HG03354 (cell line): ENCODE results near the gene RRAS2.
A peak's percentile ranks its signal among the peaks of the same experiment; 100 is the strongest.
"Not testable (repeated sequence)": the region's sequence is repeated elsewhere in the genome, so short reads cannot be mapped to it uniquely, and the experiment has no call there.

ENCODE experiments used
- ATAC-seq: cut with Tn5 transposase; IDR thresholded peaks from one replicate; pipeline ENCODE4 v1.9.1; 2021; ENCODE audit warnings: mild to moderate bottlenecking; ENCODE audit not compliant: unreplicated experiment, poor library complexity, severe bottlenecking

Gene RRAS2

GRCh38 chr11:14358729-14359439 lies at the start of gene RRAS2:
Gene RRAS2 (minus strand): TSS chr11:14359183. CDS start chr11:14358870, 313 bp downstream.
- peak; percentile 93 for ATAC-seq

- no peak for ATAC-seq
Measured at GRCh38 chr11:14408612-14409011, 49.6 kb upstream of the RRAS2 start.

- not testable (repeated sequence) for ATAC-seq
Measured at GRCh38 chr11:14406116-14406515, 47.1 kb upstream of the RRAS2 start.

GRCh38 chr11:14403528-14403927 lies 44.5 kb upstream of the RRAS2 start:
- ATAC-seq: not testable (repeated sequence)

- no peak for ATAC-seq
Measured at GRCh38 chr11:14399087-14399486, 40.1 kb upstream of the RRAS2 start.

- ATAC-seq: no peak
Measured at GRCh38 chr11:14396273-14396672, 37.3 kb upstream of the RRAS2 start.

GRCh38 chr11:14393889-14394288 lies 34.9 kb upstream of the RRAS2 start:
- no peak for ATAC-seq

GRCh38 chr11:14393129-14393528 lies 34.1 kb upstream of the RRAS2 start:
- no peak for ATAC-seq

GRCh38 chr11:14390669-14391068 lies 31.7 kb upstream of the RRAS2 start:
- ATAC-seq: no peak

GRCh38 chr11:14388352-14388751 lies 29.4 kb upstream of the RRAS2 start:
- no peak for ATAC-seq

GRCh38 chr11:14386895-14387480 lies 28.0 kb upstream of the RRAS2 start:
- no peak for ATAC-seq

- no peak for ATAC-seq
Measured at GRCh38 chr11:14386081-14386480, 27.1 kb upstream of the RRAS2 start.

- no peak for ATAC-seq
Measured at GRCh38 chr11:14384338-14384737, 25.4 kb upstream of the RRAS2 start.

- ATAC-seq: no peak
Measured at GRCh38 chr11:14381968-14382367, 23.0 kb upstream of the RRAS2 start.

- peak; percentile 82 for ATAC-seq
Measured at GRCh38 chr11:14380947-14381561, 22.1 kb upstream of the RRAS2 start.

GRCh38 chr11:14380125-14380936 lies 21.3 kb upstream of the RRAS2 start:
- no peak for ATAC-seq

GRCh38 chr11:14378171-14378570 lies 19.2 kb upstream of the RRAS2 start:
- ATAC-seq: no peak

- no peak for ATAC-seq
Measured at GRCh38 chr11:14376920-14377319, 17.9 kb upstream of the RRAS2 start.

- ATAC-seq: no peak
Measured at GRCh38 chr11:14374922-14375830, 16.2 kb upstream of the RRAS2 start.
